Stimulated activated CD4-positive, alpha-beta T cell treated with anti-CD3 and anti-CD28 coated beads, TNF-alpha, amount 100 ng/mL, for 4 hours (primary cell): ENCODE measurements around the gene UBE2U.

Source experiments
- DNase-seq, 3 experiments: peaks; one replicate each; pipeline ENCODE4 v3.0.0-alpha.2; 2020; ENCODE audit warnings: low read depth in 3 of 3

UBE2U gene

GRCh38 chr1:64292399-64292798 is 89.0 kb downstream of the UBE2U start:
- DNase-seq = no peak

- DNase-seq = no peak
These were observed 90.4 kb downstream of the UBE2U start for GRCh38 chr1:64293820-64294219.

- DNase-seq = no peak
These were observed 91.7 kb downstream of the UBE2U start for GRCh38 chr1:64295136-64295535.

GRCh38 chr1:64295561-64295960 is 92.1 kb downstream of the UBE2U start:
- no peak for DNase-seq

GRCh38 chr1:64296459-64296858 is 93.0 kb downstream of the UBE2U start:
- no peak for DNase-seq

- no peak for DNase-seq
These were observed 98.8 kb downstream of the UBE2U start for GRCh38 chr1:64302194-64302593.

- DNase-seq = no peak
These were observed 99.5 kb downstream of the UBE2U start for GRCh38 chr1:64302971-64303370.

GRCh38 chr1:64304823-64305222 is 101.4 kb downstream of the UBE2U start:
- DNase-seq = no peak

GRCh38 chr1:64308866-64309265 is 105.4 kb downstream of the UBE2U start:
- no peak for DNase-seq

- DNase-seq = no peak
These were observed 106.0 kb downstream of the UBE2U start for GRCh38 chr1:64309431-64309831.

GRCh38 chr1:64310760-64311159 is 107.3 kb downstream of the UBE2U start:
- DNase-seq = no peak

- no peak for DNase-seq
These were observed 109.0 kb downstream of the UBE2U start for GRCh38 chr1:64312431-64312830.

GRCh38 chr1:64315402-64315801 is 112.0 kb downstream of the UBE2U start:
- DNase-seq = no peak
